ENCODE results near the gene ANKS1B.
"Not testable (repeated sequence)": the region's sequence is repeated elsewhere in the genome, so short reads cannot be mapped to it uniquely, and the experiment has no call there.

ANKS1B gene

DNA sequence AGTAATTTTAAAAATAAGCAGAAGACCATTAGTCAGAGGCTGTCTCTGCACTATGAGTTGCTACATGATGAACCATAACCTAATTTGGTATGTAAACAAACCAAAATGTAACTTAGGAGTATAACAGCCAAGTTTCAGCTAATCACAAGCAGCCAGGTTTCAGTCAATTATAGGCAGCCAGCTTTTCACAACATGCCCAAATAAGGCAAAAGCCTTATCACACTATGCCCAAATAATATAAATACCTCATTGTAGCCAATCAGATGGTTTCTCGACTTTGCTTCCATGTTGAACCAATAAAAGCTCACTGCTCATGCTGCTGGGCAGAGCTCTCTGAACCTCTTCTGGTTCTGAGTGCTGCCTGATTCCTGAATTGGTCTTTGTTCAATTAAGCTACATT is 298.6 kb downstream of the ANKS1B start:
- DNase-seq = no peak

DNA sequence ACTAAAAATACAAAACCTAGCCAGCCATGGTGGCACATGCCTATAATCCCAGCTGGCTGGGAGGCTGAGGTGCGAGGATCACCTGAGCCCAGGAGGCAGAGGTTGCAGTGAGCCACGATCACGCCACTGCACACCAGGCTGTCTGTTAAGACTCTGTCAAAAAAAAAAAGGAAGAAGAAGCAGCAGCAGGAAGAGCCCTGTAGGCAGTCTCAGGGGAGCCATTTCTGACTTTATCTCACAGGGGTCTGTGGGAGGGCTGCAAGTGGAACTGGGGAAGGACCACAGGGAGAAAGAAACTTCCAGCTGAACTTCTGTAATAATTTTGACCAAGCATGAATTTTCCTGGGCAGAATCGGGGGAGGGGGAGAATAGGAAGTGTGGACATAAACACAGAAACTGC is 304.5 kb downstream of the ANKS1B start:
- DNase-seq = no peak

DNA sequence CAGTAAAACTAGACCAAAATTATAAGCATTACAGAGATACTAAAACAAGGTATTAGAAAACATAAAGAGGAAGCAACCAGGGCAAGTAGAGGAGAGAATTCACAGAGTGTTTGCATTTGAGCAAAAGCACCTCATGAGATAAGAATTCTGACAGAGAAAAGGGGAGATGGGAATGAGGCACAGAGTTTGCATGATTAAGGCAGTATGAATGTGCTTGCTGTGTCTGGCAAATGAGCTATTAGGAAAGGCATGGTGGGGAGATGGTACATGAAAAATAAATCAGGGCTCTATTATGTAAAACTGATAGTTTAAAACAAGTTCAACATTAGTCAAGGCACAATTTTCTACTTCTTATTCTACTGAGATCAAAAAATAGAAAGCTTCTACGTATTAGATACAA is 314.1 kb downstream of the ANKS1B start:
- no peak for DNase-seq

DNA sequence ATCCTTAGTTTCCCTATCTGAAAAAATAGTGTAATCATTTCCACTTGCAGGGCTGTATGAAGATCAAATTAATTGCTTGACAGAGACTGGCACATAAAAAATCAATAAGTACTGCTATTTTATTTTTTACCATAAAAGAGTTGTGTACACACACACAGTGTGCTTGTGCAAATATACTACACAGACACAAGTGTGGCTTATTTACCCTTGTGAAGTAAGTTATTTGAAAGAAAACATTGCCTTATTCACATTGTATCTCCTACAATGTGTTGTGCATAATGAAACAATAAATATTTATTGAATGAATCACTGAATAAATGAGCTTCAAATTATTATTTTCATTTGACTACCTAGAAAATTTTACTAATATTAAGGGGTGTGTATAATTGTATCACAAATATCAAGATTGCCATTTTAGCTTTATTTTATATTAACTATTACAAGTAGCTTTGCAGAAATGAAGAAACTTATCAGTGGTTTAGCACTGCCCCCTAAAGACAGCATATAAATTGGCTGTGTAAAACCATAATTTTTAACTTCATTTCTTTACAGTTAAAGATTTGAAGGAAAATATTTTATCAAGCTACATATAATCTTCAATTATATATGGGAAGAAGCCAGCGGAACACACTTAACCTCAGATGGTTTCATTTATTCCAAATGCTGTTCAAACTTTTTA is 325.9 kb downstream of the ANKS1B start:
- no peak for DNase-seq

DNA sequence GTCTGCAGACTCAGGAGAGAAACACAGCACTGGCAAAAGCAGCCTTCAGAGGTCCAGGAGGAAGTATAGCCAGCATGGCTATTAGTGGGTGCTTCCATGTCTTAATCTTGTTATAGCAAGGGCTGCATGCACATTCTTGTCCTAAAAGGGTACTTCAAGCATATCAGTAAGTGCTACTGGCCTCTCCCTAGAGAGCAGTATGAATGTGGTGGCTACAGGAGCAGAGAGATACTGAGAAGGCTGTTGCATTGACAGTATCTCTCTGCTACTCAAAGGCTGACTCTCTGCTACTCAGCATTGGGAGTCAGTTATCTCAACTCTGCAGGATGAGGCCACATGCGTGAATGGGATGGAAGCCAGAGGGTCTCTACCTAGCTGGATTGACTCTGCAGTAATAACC is 335.2 kb downstream of the ANKS1B start:
- no peak for DNase-seq

DNA sequence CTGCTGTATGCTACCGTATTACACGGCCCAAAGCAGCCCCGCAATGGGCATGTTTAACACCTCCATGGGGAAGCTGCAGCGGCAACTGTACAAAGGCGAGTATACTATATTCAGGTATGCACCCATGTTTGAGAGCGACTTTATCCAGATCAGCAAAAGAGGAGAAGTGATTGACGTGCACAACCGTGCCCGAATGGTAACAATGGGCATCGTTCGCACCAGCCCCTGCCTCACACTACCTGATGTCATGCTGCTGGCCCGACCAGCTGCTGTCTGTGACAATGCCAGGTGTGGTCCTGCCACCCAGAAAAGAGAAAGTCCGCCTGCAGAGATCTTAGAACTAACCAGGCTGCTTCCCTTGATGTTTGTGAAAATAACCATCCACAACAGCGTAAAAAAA is 336.6 kb downstream of the ANKS1B start:
- no peak for DNase-seq

DNA sequence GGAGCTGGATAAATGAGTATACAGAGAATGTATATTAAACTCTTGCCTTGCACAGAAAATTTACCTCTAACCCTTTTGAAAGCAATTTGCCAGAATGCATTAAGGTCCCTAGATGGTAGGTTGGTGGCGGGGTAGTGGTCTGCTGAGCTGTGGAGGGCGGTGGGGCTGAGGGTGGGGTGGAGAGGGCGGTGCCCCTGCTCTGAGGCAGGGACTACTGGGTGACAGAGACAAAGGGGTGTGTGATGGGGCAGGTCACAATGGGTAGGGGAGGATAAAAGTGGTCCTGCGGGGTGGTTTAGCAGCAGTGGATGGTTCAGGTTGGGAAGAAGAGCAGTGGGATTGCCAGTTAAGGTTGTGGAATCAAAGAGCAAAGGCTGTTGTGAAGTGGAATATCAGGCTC is 337.3 kb downstream of the ANKS1B start, which contains the start of gene GARIN6:
Gene GARIN6, plus strand, starts transcription at position 301 of the 400 bp plus-strand sequence. CDS start 422 bp downstream, outside the sequence.
- no peak for DNase-seq

DNA sequence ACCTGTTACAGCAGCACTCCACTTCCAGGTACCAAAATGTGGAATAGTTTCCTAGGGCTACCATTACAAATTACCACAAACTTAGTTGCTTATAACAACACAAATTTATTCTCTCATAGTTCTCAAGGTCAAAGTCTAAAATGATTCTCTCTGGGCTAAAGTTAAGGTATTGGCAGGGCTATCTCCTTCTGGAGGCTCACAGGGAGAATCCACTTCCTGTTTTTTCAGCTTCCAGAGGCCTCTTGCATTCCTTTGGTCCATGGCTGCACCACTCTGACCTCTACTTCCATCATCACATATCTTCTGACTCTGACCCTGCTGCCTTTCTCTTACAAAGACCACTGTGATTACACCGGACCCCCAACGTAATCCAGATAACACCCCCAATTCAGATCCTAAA is 340.1 kb downstream of the ANKS1B start:
- no peak for DNase-seq

DNA sequence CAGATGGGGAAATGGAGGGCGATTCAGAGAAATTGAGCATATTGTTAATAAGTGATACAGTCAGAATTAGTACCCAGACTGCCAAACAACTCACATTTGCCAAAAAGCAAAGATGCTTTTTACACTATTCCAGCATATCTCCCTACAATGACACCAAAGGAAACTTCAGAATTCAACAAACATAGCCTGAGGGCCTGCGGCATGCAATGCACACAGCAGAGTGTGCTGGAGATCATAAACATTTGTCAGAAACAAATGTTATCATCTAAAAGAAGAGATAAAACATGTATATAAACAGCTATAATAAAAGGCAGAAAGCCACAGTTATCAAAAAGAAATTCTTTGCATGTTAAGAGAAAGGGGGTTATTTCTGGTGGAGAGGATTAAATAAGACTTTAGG is 357.3 kb downstream of the ANKS1B start:
- DNase-seq = no peak

DNA sequence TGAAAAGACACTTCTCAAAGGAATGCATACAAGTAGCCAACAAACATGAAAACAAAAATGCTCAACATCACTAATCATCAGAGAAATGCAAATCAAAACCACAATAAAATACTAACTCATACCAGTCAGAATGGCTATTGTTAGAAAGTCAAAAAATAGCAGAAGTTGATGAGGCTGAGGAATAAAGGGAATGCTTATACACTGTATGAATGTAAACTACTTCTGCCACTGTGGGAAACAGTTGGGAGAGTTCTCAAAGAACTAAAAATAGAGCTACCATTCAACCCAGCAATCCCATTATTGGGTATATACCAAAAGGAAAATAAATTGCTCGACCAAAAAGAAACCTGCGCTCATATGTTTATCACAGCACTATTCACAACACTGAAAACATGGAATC is 360.1 kb downstream of the ANKS1B start:
- not testable (repeated sequence) for DNase-seq

DNA sequence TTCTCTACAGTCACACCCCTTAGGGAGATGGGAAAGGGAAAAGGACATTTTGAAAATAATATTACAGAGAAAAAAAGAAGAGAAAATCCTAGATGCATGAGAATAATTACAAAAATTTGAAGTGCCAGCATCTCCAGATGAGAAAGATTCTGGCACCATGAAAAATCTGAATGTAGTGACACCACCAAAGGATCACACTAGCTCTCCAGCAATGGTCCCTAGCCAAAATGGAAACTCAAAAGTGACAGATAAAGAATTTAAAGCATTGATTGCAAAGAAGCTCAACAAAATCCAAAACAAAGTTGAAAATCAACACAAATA is 364.6 kb downstream of the ANKS1B start:
- DNase-seq = no peak

DNA sequence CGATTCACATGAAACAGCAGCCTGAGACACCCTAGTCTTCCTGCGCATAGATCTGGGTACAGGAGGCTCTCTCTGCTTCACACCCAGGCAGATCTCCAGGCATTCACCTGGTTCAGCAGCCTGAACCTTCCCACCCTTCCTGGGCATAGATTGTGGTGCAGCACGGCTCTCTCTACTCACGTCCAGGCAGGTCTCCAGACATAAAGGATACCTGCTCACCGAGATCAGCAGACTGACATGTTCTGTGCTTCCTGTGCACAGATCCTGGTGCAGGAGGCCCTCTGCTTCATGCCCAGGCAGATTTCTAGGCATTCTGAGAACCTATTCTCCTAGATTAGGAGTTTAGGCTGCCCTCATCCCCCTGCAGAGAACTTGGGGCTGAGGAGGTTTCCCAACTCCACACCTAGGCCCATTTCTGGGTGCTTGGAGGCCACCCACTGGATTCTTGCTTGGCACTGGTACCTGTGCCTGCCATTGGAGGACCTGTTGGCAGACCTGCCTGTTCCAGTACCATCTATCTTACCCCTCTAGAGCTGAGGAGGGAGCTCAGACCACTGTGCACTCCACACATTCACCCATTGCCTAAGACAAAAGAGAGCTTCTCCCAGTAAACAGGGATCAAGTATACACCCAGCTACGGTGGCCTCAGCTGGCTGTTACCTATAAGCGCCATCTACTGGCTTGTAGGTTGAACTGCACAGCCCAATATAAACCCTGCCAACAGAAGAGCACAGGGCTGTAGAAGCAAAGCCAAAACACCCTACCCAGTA is 365.2 kb downstream of the ANKS1B start:
- DNase-seq = no peak

DNA sequence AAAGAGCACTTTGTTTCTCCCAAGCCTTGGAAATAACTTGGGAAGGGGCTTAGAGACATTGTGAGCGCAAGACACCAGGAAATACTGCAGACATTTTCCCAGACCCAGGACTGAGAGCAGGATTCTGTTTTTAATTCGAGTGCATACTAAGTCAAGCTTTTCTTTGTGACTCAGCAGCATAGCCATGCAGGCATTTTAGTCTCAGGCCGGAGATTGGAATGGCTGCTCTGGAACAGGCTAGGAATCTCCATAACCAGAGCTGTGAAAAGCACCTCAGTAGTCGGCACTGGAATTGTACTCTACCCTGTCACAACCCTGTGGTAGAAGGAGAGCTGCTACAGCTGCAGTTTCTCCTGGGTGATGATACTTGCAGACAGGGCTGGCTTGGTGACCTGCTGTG is 366.1 kb downstream of the ANKS1B start:
- DNase-seq = no peak

DNA sequence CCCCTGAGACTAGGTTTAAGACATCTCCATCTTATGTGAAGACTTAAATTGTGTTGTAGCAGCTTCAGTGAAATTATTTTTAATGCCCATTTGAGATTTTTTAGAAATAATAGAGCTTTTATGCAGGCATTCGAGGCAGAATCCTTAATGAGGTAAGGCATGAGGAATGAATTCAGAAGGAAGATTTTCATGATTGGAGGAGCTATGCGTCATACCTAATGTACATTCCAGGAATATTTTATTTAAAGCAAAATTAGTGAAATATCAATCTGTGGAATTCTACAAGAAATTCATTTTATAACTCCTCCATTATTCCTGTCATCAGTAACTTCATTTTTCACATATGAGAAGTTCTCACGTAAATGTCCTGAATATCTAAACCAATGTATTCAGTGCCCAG is 373.1 kb downstream of the ANKS1B start:
- no peak for DNase-seq

DNA sequence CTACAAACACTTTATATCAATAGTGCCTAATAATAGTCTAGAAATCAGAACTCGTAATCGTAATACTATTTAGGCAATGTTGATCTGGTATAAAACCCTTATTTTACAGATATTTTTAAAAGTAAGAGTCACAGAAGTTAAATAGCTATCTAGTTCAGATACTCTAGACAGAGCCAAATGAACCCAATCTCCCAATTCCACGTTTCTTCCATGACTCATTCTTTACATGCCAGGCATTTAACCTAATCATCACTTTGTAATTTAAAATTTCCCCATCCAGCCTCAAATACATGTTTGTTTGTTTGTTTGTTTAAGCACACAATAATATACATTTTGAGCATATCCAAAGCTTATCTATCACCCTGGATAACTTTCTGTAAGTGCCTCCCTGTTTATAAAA is 373.6 kb downstream of the ANKS1B start:
- DNase-seq = no peak

DNA sequence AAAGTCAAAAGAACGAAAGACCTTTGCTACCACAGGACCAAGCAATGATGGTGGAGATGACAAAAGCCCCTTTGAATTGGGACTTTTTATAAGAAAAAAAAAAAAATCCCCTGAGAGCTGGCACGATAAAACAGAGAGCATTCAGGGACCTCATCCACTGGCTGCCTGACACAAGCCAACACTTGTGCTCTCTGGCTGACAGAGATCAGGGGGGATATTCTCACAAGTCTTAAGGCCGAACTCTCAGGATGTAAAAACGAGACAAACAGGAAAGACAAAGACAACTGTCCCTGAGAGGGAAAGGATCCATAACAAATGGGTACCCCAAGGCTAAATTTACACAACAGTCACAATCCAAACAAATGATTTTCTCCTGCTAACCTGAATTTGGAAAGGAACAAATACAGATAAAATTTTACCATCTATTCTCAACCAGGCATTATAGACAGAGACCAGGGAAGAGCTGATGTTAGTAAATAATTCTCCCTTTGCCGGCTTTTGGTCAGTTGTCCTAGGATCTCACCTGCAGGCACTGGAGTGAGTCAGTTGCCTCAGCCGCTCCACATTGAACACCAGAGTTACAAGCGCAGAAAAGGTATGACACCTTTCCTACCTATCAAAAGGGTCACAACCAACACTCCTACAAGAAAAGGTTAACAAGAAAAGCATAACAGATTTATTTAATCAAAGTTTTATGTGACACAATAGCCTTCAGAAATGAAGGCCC is 375.1 kb downstream of the ANKS1B start:
- no peak for DNase-seq

DNA sequence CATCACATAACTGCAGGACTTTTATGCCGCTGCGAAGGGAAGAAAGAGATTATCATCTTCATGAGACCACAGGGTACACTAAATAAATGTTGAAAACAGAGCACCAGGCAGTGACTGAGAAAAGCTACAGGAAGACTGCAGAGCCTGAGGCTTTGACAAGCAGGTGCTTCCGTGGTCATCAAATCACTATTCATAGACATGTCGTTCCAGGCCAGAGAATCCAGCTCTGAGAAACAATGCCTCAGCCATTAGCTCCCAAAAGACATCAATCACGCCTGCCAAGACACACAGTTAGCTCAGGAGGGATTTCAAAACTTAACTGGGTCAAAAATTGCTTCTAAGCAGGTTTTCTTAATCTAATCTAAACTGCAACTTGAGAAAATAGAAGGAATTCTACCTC is 384.3 kb downstream of the ANKS1B start:
- DNase-seq = no peak

DNA sequence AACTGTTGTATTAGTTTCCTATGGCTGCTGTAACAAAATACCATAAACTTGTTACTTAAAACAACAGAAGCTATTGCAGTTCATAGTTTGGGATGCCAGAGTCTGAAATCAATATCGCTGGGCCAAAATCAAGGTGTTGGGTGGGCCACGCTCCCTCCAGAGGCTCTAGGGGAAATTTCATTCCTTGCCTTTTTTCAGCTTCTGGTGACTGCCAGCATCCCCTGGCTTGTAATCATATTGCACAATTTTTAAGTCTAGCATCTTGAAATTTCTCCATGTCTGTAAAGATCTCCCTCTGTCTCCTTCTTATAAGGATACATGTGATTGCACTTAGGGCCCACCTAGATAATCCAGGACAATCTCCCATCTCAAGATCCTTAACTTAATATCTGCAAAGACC is 386.0 kb downstream of the ANKS1B start:
- no peak for DNase-seq

DNA sequence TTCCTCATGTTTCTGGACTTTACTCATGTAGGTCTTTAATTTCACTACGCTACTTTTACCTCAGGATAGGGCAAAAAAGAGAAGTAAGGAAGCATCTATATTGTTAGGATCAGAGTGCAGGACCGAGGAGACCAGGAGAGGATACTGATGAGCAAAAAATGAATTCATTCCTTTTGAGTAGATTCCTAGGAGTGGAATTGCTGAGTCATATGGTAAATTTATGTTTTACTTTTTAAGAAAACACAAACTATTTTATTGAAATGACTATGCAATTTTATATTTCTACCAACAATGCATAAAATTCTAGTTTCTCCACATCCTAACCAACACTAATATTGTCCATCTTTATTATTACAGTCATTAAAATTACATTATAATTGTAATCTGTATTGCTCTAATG is 388.0 kb downstream of the ANKS1B start:
- no peak for DNase-seq

DNA sequence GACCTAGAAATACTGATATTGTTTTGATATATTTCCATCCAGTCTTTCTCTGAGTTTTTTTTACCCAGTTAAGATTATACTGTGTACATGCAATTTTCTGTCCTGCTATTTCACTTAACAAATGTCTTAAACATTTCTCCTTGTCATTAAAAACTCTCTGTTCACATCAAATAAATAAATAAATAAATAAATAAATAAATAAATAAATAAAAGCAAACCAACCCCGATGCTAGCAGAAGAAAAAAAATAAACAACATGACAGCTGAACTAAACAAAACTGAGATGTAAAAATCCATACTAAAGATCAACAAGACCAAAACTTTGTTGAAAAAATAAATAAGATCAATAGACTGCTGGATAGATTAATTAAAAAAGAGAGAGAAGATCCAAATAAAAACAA is 407.6 kb downstream of the ANKS1B start:
- not testable (repeated sequence) for DNase-seq

DNA sequence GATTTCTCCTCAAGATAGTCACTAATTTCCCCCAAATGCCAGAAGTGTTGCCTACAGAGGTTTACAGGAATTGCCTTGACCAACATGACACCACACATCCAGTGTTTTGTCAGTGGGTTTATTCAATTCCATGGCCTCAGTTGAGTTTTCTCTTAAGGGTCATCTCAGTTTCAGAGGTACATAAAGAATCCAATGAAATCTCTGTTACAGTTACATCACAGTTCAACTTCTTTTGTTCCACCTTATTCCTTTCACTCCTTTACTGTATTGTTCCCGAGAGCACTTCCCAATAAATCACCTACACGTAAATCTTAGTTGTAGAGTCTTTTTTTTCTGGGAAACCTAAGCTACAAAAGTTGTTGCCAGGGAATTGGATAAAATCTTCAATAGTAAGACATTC is 410.8 kb downstream of the ANKS1B start:
- no peak for DNase-seq

DNA sequence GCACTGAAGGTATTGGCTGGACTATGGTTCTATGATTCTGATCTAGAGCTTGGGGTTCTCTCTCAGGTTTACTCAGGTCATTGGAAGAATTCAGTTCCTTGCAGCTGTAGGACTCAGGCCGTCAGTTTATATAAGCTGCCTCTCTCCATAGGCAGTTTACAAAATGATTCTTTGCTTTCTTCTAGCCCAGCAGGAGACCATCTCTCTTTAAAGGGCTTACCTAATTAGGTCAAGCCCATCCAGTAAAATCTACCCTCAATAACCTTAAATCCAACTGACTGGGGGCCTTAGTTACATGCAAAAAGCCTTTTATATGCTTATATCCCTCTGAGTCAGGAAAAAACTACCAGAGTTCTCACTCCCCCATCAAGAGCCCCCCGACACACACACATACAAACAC is 417.7 kb downstream of the ANKS1B start:
- DNase-seq = no peak

DNA sequence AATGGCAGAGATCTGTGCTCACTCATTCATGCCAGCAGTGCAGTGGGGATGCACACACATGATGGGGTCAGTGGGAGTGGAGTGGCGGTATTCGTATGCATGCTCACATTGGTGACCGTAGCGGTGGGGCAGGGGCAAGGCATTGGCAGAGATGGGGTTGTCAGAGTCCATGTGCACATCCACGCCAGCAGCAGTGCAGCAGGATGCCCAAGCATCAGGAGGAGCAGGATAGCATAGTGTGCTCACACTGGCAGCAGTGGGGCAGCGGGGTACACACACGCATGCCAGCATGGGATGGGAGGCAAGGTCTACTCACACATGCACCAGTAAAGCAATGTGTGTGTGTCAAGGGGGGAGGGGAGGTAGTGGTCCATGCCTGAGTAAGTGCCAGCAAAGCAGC is 426.6 kb downstream of the ANKS1B start:
- no peak for DNase-seq

DNA sequence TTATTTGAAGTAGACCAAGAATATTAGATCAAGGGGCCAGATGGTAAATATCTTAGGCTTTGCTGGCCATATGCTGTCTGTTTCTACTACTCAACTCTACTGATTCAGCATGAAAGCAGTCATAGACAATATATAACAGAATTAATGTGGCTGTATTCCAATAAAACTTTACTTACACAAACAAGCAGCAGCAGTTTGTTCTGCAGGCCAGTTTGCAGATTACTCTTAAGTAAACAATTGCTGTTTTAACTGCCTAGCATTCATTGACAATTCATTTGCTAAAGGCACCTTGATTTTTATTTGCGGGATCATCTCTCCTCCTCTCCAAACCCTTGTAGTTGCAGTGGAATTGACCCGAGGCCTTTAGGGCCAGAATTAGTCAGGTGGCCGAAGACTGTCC is 431.3 kb downstream of the ANKS1B start:
- DNase-seq = no peak
